ENCODE results near the gene ZBTB20. TPM values are rescaled to one million over a fixed set of nuclear protein-coding genes. Genes with fewer than 3 reads are reported as not detected.
A peak's percentile ranks its signal among the peaks of the same experiment; 100 is the strongest.

ZBTB20 gene
- polyA plus RNA-seq, 4 donors: 0.27 to 2.2 (median 1.3) TPM

DNA sequence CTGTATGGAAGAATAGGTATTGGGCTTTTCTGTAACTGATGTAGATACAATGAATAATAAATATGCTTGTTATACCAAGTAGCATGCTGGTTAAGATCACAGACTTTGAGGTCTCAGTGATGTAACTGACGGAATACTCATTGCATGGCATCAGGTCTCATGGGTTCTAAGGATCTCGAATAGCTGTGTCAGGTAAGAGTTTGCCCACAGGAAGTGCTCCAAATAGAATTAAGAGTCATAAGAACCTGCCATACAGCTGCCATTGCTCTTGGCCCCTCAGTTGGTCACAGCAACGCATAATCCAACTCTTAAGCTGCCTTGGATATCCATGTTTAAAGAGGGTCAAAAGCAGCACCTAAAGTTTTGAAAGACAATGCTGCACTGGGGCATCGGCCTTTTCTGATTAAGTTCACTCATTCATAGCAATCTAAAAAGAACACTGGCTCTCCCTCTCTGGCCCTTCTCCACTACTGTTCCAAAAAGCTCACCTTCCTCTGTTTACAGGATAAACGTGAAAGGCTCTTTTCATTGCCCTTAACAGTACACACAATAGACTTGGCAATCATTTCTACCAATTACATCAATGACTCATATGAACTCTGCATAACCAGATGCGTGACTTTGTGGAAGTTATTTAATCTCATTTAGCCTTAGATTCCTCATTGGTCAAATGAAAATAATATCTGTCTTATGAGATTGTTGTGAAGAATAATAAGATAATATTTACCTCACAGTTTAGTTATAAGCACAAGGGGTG, 74.6 kb downstream of the ZBTB20 start:
- peaks cover 0 to 18% (median 6%) of the 10 kb centered on the region in 3 donors for H3K4me1 ChIP-seq (ENCODE audit: control insufficient read depth in 3 of 3, insufficient read depth in 2 of 3, low read depth in 1 of 3, low read length in 2 of 3)
- DNase-seq: peak in 1 of 2 donors; percentile 71
- H3K27me3 ChIP-seq (ENCODE audit: control insufficient read depth in 3 of 3, insufficient read depth in 3 of 3, low read length in 3 of 3): no peaks in the 10 kb centered on the region
- H3K4me3 ChIP-seq (ENCODE audit: low read depth in 1 of 3, low read length in 3 of 3): no peak overlapping the region
- peak; percentile 84 for FAIRE-seq
- peaks cover 0 to 8% of the 10 kb centered on the region in 2 donors for H3K9me3 ChIP-seq (ENCODE audit: control insufficient read depth in 2 of 2, insufficient read depth in 1 of 2, low read depth in 1 of 2, low read length in 1 of 2)
- WGBS, 3 donors: 60 to 73% (median 70%) methylated on average over 6 of the region's 6 CpGs
- peaks cover 0 to 2% (median 0%) of the 10 kb centered on the region in 3 donors for H3K36me3 ChIP-seq (ENCODE audit: control insufficient read depth in 3 of 3, insufficient read depth in 2 of 3, low read depth in 1 of 3, low read length in 3 of 3)
- H3K27ac ChIP-seq (ENCODE audit: low read depth in 1 of 3, low read length in 2 of 3): peak overlapping the region in 1 of 3 donors; percentile 29

GRCh38 chr3:115071601-115072000, 75.5 kb downstream of the ZBTB20 start:
- H3K4me1 ChIP-seq (ENCODE audit: control insufficient read depth in 3 of 3, insufficient read depth in 2 of 3, low read depth in 1 of 3, low read length in 2 of 3): peaks cover 0 to 12% (median 6%) of the 10 kb centered on the region in 3 donors
- no peak for DNase-seq
- WGBS, 3 donors: 69 to 90% (median 85%) methylated on average over 5 of the region's 5 CpGs
- H3K27ac ChIP-seq (ENCODE audit: low read depth in 1 of 3, low read length in 2 of 3): peak overlapping the region in 1 of 3 donors; percentile 58
- no peaks in the 10 kb centered on the region for H3K27me3 ChIP-seq (ENCODE audit: control insufficient read depth in 3 of 3, insufficient read depth in 3 of 3, low read length in 3 of 3)
- no peaks in the 10 kb centered on the region for H3K9me3 ChIP-seq (ENCODE audit: control insufficient read depth in 2 of 2, insufficient read depth in 1 of 2, low read depth in 1 of 2, low read length in 1 of 2)
- H3K36me3 ChIP-seq (ENCODE audit: control insufficient read depth in 3 of 3, insufficient read depth in 2 of 3, low read depth in 1 of 3, low read length in 3 of 3): no peaks in the 10 kb centered on the region
- no peak for FAIRE-seq
- no peak overlapping the region for H3K4me3 ChIP-seq (ENCODE audit: low read depth in 1 of 3, low read length in 3 of 3)

DNA sequence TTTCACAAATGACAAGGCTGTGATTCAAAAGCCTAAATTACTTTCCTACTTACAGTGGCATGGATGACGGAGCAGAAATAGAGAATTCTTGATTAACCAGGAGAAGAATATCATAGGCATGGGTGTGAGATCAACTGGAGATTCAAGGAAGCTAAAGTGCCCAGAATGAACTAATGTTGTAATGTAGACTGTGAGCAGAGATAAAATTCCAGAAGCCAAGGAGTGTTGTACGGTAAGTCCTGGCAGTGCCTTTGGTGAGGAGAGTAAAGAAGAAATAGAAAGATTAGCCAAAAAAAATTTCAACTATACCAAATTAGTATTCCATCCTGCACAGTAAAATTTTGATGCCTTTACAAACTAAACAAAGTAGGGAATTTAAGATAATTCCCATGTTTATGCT, 75.9 kb downstream of the ZBTB20 start:
- peak overlapping the region in 1 of 3 donors; percentile 5 for H3K27ac ChIP-seq (ENCODE audit: low read depth in 1 of 3, low read length in 2 of 3)
- H3K4me3 ChIP-seq (ENCODE audit: low read depth in 1 of 3, low read length in 3 of 3): no peak overlapping the region
- DNase-seq (no peak), FAIRE-seq (no peak)
- peaks cover 0 to 12% (median 6%) of the 10 kb centered on the region in 3 donors for H3K4me1 ChIP-seq (ENCODE audit: control insufficient read depth in 3 of 3, insufficient read depth in 2 of 3, low read depth in 1 of 3, low read length in 2 of 3)
- no peaks in the 10 kb centered on the region for H3K9me3 ChIP-seq (ENCODE audit: control insufficient read depth in 2 of 2, insufficient read depth in 1 of 2, low read depth in 1 of 2, low read length in 1 of 2)
- H3K36me3 ChIP-seq (ENCODE audit: control insufficient read depth in 3 of 3, insufficient read depth in 2 of 3, low read depth in 1 of 3, low read length in 3 of 3): no peaks in the 10 kb centered on the region
- 86 to 94% (median 87%) methylated on average over 2 of the region's 2 CpGs for WGBS, 3 donors
- H3K27me3 ChIP-seq (ENCODE audit: control insufficient read depth in 3 of 3, insufficient read depth in 3 of 3, low read length in 3 of 3): no peaks in the 10 kb centered on the region

DNA sequence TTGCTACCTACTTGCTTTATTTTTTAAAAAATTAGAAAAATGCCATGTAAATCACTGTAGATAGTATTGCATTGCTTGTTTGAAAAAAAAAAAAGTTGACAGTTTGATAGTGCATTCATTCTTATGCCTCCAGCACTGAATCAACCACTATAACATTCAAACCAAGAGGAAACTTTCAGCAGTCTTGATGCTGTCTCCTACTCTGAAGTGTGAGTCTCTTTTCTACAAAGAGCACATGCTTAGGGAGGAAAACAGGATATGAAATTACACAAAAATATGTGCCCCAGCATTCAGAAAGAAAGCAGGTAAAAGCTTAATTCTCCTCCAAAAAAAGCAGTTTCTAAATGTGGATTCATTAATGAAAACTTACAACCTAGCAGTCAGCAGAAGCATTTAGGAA, 78.3 kb downstream of the ZBTB20 start:
- Histone ChIP-seq H3K27ac (ENCODE audit: low read depth in 1 of 3, low read length in 2 of 3) (no peak overlapping the region), H3K4me3 (ENCODE audit: low read depth in 1 of 3, low read length in 3 of 3) (no peak overlapping the region), H3K9me3 (ENCODE audit: control insufficient read depth in 2 of 2, insufficient read depth in 1 of 2, low read depth in 1 of 2, low read length in 1 of 2) (no peaks in the 10 kb centered on the region), H3K4me1 (ENCODE audit: control insufficient read depth in 3 of 3, insufficient read depth in 2 of 3, low read depth in 1 of 3, low read length in 2 of 3) (peaks cover 0 to 6% (median 1%) of the 10 kb centered on the region in 3 donors), H3K36me3 (ENCODE audit: control insufficient read depth in 3 of 3, insufficient read depth in 2 of 3, low read depth in 1 of 3, low read length in 3 of 3) (no peaks in the 10 kb centered on the region), H3K27me3 (ENCODE audit: control insufficient read depth in 3 of 3, insufficient read depth in 3 of 3, low read length in 3 of 3) (no peaks in the 10 kb centered on the region)
- FAIRE-seq: no peak
- no peak for DNase-seq

- no peak overlapping the region for H3K4me3 ChIP-seq (ENCODE audit: low read depth in 1 of 3, low read length in 3 of 3)
- H3K27me3 ChIP-seq (ENCODE audit: control insufficient read depth in 3 of 3, insufficient read depth in 3 of 3, low read length in 3 of 3): no peaks in the 10 kb centered on the region
- no peak overlapping the region for H3K27ac ChIP-seq (ENCODE audit: low read depth in 1 of 3, low read length in 2 of 3)
- no peaks in the 10 kb centered on the region for H3K9me3 ChIP-seq (ENCODE audit: control insufficient read depth in 2 of 2, insufficient read depth in 1 of 2, low read depth in 1 of 2, low read length in 1 of 2)
- H3K4me1 ChIP-seq (ENCODE audit: control insufficient read depth in 3 of 3, insufficient read depth in 2 of 3, low read depth in 1 of 3, low read length in 2 of 3): no peaks in the 10 kb centered on the region
- DNase-seq: no peak
- no peak for FAIRE-seq
- no peaks in the 10 kb centered on the region for H3K36me3 ChIP-seq (ENCODE audit: control insufficient read depth in 3 of 3, insufficient read depth in 2 of 3, low read depth in 1 of 3, low read length in 3 of 3)
These were observed 84.6 kb downstream of the ZBTB20 start for GRCh38 chr3:115062412-115062956.

GRCh38 chr3:115062009-115062408, 85.1 kb downstream of the ZBTB20 start:
- FAIRE-seq (no peak), DNase-seq (no peak)
- Histone ChIP-seq H3K4me1 (ENCODE audit: control insufficient read depth in 3 of 3, insufficient read depth in 2 of 3, low read depth in 1 of 3, low read length in 2 of 3) (no peaks in the 10 kb centered on the region), H3K9me3 (ENCODE audit: control insufficient read depth in 2 of 2, insufficient read depth in 1 of 2, low read depth in 1 of 2, low read length in 1 of 2) (no peaks in the 10 kb centered on the region), H3K27me3 (ENCODE audit: control insufficient read depth in 3 of 3, insufficient read depth in 3 of 3, low read length in 3 of 3) (no peaks in the 10 kb centered on the region), H3K27ac (ENCODE audit: low read depth in 1 of 3, low read length in 2 of 3) (no peak overlapping the region), H3K36me3 (ENCODE audit: control insufficient read depth in 3 of 3, insufficient read depth in 2 of 3, low read depth in 1 of 3, low read length in 3 of 3) (no peaks in the 10 kb centered on the region), H3K4me3 (ENCODE audit: low read depth in 1 of 3, low read length in 3 of 3) (no peak overlapping the region)
- 27 to 53% (median 40%) methylated on average over 2 of the region's 2 CpGs for WGBS, 3 donors

DNA sequence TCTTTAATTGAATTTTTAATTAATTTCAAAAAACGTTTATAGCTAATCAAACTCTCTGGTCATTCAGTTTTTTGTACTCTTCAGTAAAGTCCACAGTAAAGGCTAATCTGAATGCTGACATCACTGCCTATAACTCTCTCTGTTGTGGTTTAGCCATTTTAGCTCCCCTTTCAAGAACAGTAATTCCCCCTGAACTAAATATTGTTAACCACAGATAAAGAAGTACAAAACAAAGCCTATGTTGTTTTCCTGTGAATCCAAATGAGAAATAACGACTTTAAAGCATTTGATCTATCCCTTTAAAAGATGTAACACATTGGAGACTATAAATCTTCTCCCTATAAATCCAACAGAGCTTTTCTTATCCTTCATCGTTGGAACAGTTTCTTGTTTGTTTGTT, 94.2 kb downstream of the ZBTB20 start:
- no peak for FAIRE-seq
- peaks cover 0 to 2% (median 0%) of the 10 kb centered on the region in 3 donors for H3K36me3 ChIP-seq (ENCODE audit: control insufficient read depth in 3 of 3, insufficient read depth in 2 of 3, low read depth in 1 of 3, low read length in 3 of 3)
- H3K27me3 ChIP-seq (ENCODE audit: control insufficient read depth in 3 of 3, insufficient read depth in 3 of 3, low read length in 3 of 3): no peaks in the 10 kb centered on the region
- DNase-seq: no peak
- H3K4me3 ChIP-seq (ENCODE audit: low read depth in 1 of 3, low read length in 3 of 3): no peak overlapping the region
- no peak overlapping the region for H3K27ac ChIP-seq (ENCODE audit: low read depth in 1 of 3, low read length in 2 of 3)
- WGBS, 3 donors: 71 to 80% (median 72%) methylated on average over 3 of the region's 3 CpGs
- H3K9me3 ChIP-seq (ENCODE audit: control insufficient read depth in 2 of 2, insufficient read depth in 1 of 2, low read depth in 1 of 2, low read length in 1 of 2): no peaks in the 10 kb centered on the region
- no peaks in the 10 kb centered on the region for H3K4me1 ChIP-seq (ENCODE audit: control insufficient read depth in 3 of 3, insufficient read depth in 2 of 3, low read depth in 1 of 3, low read length in 2 of 3)

GRCh38 chr3:115042351-115042750, 104.7 kb downstream of the ZBTB20 start:
- Histone ChIP-seq H3K27ac (ENCODE audit: low read depth in 1 of 3, low read length in 2 of 3) (no peak overlapping the region), H3K27me3 (ENCODE audit: control insufficient read depth in 3 of 3, insufficient read depth in 3 of 3, low read length in 3 of 3) (no peaks in the 10 kb centered on the region), H3K9me3 (ENCODE audit: control insufficient read depth in 2 of 2, insufficient read depth in 1 of 2, low read depth in 1 of 2, low read length in 1 of 2) (no peaks in the 10 kb centered on the region), H3K4me3 (ENCODE audit: low read depth in 1 of 3, low read length in 3 of 3) (no peak overlapping the region), H3K4me1 (ENCODE audit: control insufficient read depth in 3 of 3, insufficient read depth in 2 of 3, low read depth in 1 of 3, low read length in 2 of 3) (no peaks in the 10 kb centered on the region), H3K36me3 (ENCODE audit: control insufficient read depth in 3 of 3, insufficient read depth in 2 of 3, low read depth in 1 of 3, low read length in 3 of 3) (no peaks in the 10 kb centered on the region)
- DNase-seq (no peak), FAIRE-seq (no peak)
- WGBS, 3 donors: 68 to 78% (median 78%) methylated on average over 3 of the region's 3 CpGs
